HCEC 1CT (cell line): ENCODE data around the gene KCNMB2.
"Not testable (repeated sequence)": the region's sequence is repeated elsewhere in the genome, so short reads cannot be mapped to it uniquely, and the experiment has no call there.

Source experiments
- DNase-seq: peaks from one replicate; pipeline ENCODE4 v3.0.0-alpha.2; 2017

KCNMB2 gene

GRCh38 chr3:178707311-178708031 is 171.2 kb downstream of the KCNMB2 start:
- peak; percentile 5 for DNase-seq

- no peak for DNase-seq
These were observed 172.8 kb downstream of the KCNMB2 start for GRCh38 chr3:178709051-178709450.

DNA sequence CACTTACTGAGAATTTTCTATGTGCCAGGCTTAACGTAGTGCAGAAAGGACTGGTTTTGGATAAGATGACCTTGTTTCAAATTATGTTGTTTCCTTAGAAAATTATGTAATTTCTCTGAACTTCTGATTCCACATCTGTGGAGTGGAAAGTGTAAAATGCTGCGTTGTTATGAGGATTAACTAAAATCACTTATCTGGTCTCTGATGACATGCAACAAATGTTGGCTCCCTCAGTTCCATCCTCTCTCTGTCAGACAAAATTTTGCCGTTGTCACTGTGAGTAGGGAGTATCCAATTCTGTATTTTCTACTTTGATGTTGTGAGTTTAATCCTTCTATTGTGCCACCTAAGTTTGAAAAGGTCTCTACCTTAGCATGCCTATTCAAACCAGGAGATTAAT is 175.5 kb downstream of the KCNMB2 start:
- no peak for DNase-seq

DNA sequence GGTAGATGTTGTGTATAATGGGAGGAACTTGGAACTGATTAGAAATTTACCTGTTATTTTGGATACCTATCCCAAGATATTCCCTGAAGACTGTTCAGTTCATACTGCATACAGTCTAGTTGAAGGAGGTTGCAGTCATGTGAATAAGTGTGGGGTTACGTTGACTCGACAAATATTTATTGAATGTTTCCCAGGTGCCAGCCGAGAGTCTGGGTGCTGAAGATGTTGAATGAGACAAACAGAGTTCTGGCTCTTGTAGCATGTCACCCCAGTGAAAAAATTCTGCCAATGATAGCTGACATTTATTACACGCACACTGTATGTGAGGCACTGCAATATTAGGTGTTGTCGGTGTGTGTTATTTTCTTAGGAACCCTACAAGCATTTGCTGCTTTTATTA is 176.0 kb downstream of the KCNMB2 start:
- DNase-seq = no peak

- no peak for DNase-seq
These were observed 178.9 kb downstream of the KCNMB2 start for GRCh38 chr3:178714925-178715832.

DNA sequence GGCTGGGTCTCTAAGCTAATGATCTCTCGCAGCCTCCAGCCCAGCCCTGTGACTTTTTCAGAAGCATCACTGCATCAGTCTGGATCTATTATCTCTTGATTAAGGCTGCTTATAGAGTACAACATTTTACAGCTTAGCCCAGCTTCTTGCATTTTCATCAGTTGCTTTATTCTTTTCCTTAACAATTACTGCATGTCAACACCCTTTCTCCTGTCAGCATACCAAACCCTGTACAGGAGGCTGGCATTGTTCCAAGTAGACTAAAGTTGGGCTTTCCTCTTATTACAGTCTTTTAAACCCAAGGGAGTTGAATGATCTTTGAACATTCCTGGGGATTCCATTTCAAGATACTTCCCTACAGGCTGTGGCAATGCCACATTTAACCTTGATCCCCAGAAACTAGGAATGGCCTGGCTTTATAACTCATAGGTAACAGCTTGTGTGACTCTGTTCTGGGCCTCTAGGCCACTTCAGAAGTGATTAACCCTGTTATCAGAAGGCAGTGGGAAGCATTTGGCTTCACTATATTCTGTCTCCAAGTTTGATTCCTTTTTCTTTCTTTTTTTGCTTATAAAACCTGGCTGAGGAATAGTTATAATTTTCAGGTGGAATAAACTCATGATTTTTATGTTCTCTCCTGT is 182.9 kb downstream of the KCNMB2 start:
- DNase-seq = peak; percentile 6

- DNase-seq = no peak
These were observed 196.6 kb downstream of the KCNMB2 start for GRCh38 chr3:178732824-178733223.

DNA sequence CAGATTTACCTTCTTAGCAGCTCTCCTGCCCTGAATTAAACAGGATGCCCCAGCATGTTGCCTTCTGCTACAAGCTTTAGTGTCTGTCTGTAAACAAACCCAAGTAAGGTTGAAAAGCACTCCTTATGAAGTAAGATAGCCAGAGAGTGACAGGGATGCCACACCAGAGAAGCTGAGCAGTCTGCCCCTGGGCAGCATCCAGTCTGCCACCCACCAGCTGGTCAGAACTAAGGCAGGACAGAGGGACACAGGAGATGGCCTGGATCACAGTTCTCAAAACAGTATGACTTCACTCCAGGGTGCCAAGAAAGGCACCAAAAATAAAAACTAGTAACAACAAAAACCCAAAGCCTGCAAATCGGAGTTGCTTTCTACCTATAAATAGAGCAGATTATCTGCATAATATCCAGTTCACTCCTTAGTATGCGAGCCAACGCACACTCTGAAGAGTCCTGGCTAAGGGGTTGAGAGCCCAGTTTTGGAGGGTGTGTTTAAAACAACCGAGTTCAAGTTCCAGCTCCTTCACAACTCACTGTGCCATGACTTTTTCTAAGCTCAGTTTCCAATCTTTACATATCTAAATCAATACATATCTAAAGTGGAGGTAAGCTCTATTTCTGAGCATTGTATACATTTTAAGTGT is 198.9 kb downstream of the KCNMB2 start:
- DNase-seq = no peak

GRCh38 chr3:178736300-178736699 is 200.1 kb downstream of the KCNMB2 start:
- no peak for DNase-seq

GRCh38 chr3:178739720-178740119 is 203.5 kb downstream of the KCNMB2 start:
- DNase-seq = no peak

GRCh38 chr3:178741020-178741419 is 204.8 kb downstream of the KCNMB2 start:
- DNase-seq = no peak

DNA sequence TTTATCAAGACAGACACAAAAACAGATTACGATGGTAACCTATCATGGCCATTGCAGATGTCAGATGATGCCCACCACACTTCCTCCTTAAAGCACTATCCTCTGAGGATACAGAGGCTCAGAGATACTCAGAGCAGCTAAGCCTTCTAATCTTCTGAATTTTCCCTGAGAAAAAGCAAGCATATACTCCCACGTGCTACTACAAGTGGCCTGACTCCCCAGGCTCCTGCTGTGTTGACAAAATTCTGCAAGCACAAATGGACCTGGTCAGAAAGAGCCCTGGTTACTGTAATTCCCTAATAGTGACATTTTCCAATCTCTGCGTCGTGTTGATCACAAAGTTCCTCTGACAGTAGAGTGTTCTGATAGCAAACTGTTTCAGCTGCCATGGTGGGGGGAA is 207.1 kb downstream of the KCNMB2 start:
- DNase-seq = no peak

- DNase-seq = not testable (repeated sequence)
These were observed 209.8 kb downstream of the KCNMB2 start for GRCh38 chr3:178745861-178746655.

DNA sequence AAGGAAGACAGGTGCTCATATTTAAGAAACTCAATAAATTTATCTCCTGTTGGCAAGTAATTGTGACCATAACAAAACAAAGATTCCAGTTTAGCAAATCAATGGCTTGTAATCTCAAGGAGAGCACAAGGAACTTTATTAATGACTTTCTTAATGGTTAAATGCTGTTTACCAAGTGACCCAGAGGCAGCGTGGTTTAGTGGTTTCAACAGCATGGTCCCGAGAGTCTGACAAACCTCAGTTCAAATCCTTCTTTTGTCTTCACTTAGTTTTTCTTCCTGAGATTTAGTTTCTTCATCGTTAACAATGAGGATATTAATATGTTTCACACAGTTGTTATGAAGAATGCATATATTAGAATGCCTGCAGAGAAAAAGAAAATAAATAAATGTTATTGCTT is 212.6 kb downstream of the KCNMB2 start:
- DNase-seq = no peak

GRCh38 chr3:178749471-178749870 is 213.2 kb downstream of the KCNMB2 start:
- no peak for DNase-seq

DNA sequence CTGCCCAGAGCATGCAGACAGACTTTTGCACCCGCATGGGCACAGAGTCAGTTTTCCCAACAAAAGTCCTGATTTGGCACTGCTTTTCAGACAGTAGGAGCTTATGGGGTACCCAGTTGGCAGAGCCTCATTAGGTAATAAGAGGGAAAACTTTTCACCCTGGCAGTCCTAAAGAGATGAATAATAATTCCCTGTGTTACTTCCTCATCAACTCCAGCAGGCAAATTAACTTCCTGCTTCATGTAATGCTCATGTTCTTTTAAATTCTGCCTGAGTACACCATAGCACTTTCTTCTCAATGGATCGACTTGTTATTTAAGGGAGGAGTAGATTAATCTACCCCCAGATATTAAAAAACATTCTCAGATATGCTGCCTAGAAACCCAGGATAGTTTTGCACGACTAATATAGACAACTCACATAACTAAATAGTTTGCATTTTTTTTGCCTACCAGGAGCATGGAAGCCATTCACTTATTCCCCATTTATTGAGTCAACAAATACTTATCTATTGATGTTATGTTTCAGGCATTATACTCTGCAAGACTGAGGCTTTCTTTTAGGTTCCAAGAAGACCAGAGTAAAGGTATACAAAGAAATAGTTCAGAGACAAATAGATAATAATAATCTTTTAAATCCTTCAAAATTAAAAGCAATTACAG is 214.5 kb downstream of the KCNMB2 start:
- DNase-seq = no peak

DNA sequence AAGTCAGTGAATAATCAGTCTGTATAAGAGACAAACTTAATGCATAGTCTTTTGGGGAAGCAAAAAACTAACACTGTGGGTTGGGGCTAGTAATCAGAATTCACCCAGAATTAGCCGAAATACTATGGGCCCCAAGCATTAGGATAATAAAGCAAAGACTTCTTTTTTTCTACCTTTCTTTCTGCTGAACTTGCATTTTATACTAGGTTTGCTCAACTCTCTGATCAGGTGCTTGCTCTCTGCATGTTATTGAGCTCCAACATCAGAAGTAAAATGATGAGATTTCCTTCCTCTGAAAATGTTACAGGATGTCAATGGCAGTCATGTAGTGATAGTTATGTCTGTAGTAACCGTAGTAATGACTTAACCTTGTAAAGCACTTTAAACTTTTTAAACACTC is 216.6 kb downstream of the KCNMB2 start:
- no peak for DNase-seq

GRCh38 chr3:178754852-178755510 is 218.7 kb downstream of the KCNMB2 start:
- DNase-seq = no peak

DNA sequence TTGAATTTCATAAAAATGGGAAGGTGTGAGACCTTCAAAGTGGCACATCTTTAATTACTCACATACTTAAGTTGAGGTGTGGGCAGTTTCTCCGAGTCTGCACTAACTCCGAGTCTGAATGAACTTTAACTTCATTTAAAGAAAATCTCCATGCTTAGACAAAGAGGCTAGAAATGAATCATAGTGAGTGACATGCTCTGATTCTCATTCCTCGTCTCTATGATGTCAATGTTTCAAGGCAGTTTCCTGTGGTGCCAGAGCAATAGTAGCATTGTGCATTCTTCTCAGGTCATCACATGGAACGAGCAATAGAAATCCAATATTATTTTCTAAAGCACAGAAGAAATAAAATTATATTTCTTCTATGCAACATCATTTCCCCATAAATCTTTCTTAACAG is 224.8 kb downstream of the KCNMB2 start:
- DNase-seq = no peak

- DNase-seq = no peak
These were observed 225.2 kb downstream of the KCNMB2 start for GRCh38 chr3:178761461-178761860.

GRCh38 chr3:178762385-178762784 is 226.1 kb downstream of the KCNMB2 start:
- DNase-seq = no peak
